Renal pelvis (tissue), 4 donors: ENCODE data around the gene C1orf94. TPM values are rescaled to one million over a fixed set of nuclear protein-coding genes. Genes with fewer than 3 reads are reported as not detected.
"Not testable (repeated sequence)": the region's sequence is repeated elsewhere in the genome, so short reads cannot be mapped to it uniquely, and the experiment has no call there.

Source experiments
- DNase-seq: peaks from one replicate; pipeline ENCODE4 v3.0.0-alpha.2; 2013
- polyA plus RNA-seq, 3 donors: library from polyadenylated mRNA; unstranded; fragments of 120-200 nt; gene quantifications; one replicate each; pipeline ENCODE4 v1.2.1, GENCODE V29; 2013; ENCODE audit not compliant: insufficient read length in 3 of 3

C1orf94 gene
- polyA plus RNA-seq, 3 donors = 0.06 to 0.10 TPM; not detected in 1

- peak; percentile 63 for DNase-seq
These were observed 11.8 kb upstream of the C1orf94 start, which contains the start of gene CSMD2 for GRCh38 chr1:34164771-34165391. Gene CSMD2 (minus strand): TSS chr1:34165230. CDS start chr1:34165097, 133 bp downstream.

GRCh38 chr1:34165422-34165921 is 11.2 kb upstream of the C1orf94 start:
- DNase-seq = no peak

- DNase-seq = no peak
These were observed 10.5 kb upstream of the C1orf94 start for GRCh38 chr1:34166191-34166624.

GRCh38 chr1:34166625-34167361 is 9.9 kb upstream of the C1orf94 start:
- no peak for DNase-seq

GRCh38 chr1:34167389-34167788 is 9.3 kb upstream of the C1orf94 start:
- no peak for DNase-seq

- no peak for DNase-seq
These were observed 963 bp upstream of the C1orf94 start for GRCh38 chr1:34175744-34176143.

GRCh38 chr1:34178072-34178471 is 1.4 kb downstream of the C1orf94 start:
- DNase-seq = no peak

- DNase-seq = not testable (repeated sequence)
These were observed 6.7 kb downstream of the C1orf94 start for GRCh38 chr1:34183381-34183780.

GRCh38 chr1:34186741-34187494 is 10.2 kb downstream of the C1orf94 start:
- DNase-seq = no peak

- no peak for DNase-seq
These were observed 11.7 kb downstream of the C1orf94 start for GRCh38 chr1:34188418-34188817.

- DNase-seq = no peak
These were observed 12.3 kb downstream of the C1orf94 start for GRCh38 chr1:34188985-34189384.

GRCh38 chr1:34190692-34191091 is 14.0 kb downstream of the C1orf94 start:
- no peak for DNase-seq

GRCh38 chr1:34192621-34193020 is 15.9 kb downstream of the C1orf94 start:
- DNase-seq = no peak

GRCh38 chr1:34199927-34200326 is 23.2 kb downstream of the C1orf94 start:
- no peak for DNase-seq

GRCh38 chr1:34212673-34213072 is 36.0 kb downstream of the C1orf94 start:
- no peak for DNase-seq

- no peak for DNase-seq
These were observed 37.2 kb downstream of the C1orf94 start for GRCh38 chr1:34213956-34214355.

- no peak for DNase-seq
These were observed 54.7 kb downstream of the C1orf94 start for GRCh38 chr1:34231441-34231840.

- no peak for DNase-seq
These were observed 58.9 kb downstream of the C1orf94 start for GRCh38 chr1:34235594-34235993.

- DNase-seq = no peak
These were observed 59.4 kb downstream of the C1orf94 start for GRCh38 chr1:34236089-34236488.

- DNase-seq = no peak
These were observed 60.6 kb downstream of the C1orf94 start for GRCh38 chr1:34237151-34237815.

- no peak for DNase-seq
These were observed 69.3 kb downstream of the C1orf94 start for GRCh38 chr1:34245967-34246366.

- DNase-seq = no peak
These were observed 73.6 kb downstream of the C1orf94 start for GRCh38 chr1:34250342-34250741.
